A549 (cell line): ENCODE measurements around the gene VSIR. TPM values are rescaled to one million over a fixed set of nuclear protein-coding genes. Genes with fewer than 3 reads are reported as not detected.

Experiments
- ATAC-seq, 2 experiments: fragments of 200-7000 bp in 1 of 2; fragments of >200 bp in 1 of 2; cut with Nextera tagmentation in 1 of 2; cut with Tn5 transposase in 1 of 2; 3 replicates each; pipeline versions ENCODE4 v1.8.0 to v1.9.1; 2018 to 2020; ENCODE audit warnings: mild to moderate bottlenecking in 1 of 2, moderate library complexity in 1 of 2
- CTCF ChIA-PET: fragments of 300-600 bp; sonication (Branson Sonifier 250); formaldehyde crosslinking; extraction: SDS; loops from one replicate; lab custom pipeline; 2021; ENCODE audit warnings: antibody characterized with exemption, inconsistent platforms; lab: Yijun Ruan, JAX
- POLR2A ChIA-PET: fragments of 350-600 bp; formaldehyde crosslinking; extraction: SDS; loops from one replicate; lab custom pipeline; 2021; ENCODE audit warnings: antibody characterized with exemption, inconsistent platforms; lab: Yijun Ruan, JAX
- DNase-seq, 2 experiments: peaks; one replicate each; pipeline versions ENCODE4 v3.0.0 to v3.0.0-alpha.2; 2011 to 2016; ENCODE audit warnings: low read depth in 1 of 2, low spot score in 1 of 2
- FAIRE-seq: peaks from 2 replicates; lab custom pipeline; 2011; peaks lifted over from hg19 to GRCh38; lab: Jason Lieb, UNC
- H3K27ac ChIP-seq, 2 experiments: fragments of >200 bp; sonication (Bioruptor Twin); formaldehyde crosslinking; 3 replicates each; pipeline ENCODE4 v1.5.1; 2016 to 2017
- H3K4me1 ChIP-seq: fragments of >200 bp; sonication (Bioruptor Twin); formaldehyde crosslinking; 3 replicates; pipeline ENCODE4 v1.6.1; 2016
- H3K4me2 ChIP-seq: fragments of >200 bp; sonication (Bioruptor Twin); formaldehyde crosslinking; 3 replicates; pipeline ENCODE4 v1.6.1; 2016
- H3K4me3 ChIP-seq: fragments of >200 bp; sonication (Bioruptor Twin); formaldehyde crosslinking; 3 replicates; pipeline ENCODE4 v1.5.1; 2016
- H3K9me3 ChIP-seq: fragments of >200 bp; sonication (Bioruptor Twin); formaldehyde crosslinking; 3 replicates; pipeline ENCODE4 v1.6.1; 2016
- BCL3 ChIP-seq: fragments of >200 bp; sonication (Bioruptor Twin); formaldehyde crosslinking; IDR thresholded peaks from 3 replicates; pipeline ENCODE4 v1.6.1; 2016
- CTCF ChIP-seq: fragments of >200 bp; sonication (Bioruptor Twin); formaldehyde crosslinking; IDR thresholded peaks from 3 replicates; pipeline ENCODE4 v1.5.1; 2016
- EHF ChIP-seq: fragments of 250-450 bp; sonication (Bioruptor Pico); IDR thresholded peaks from 2 replicates; pipeline ENCODE4 v1.5.0; 2020; ENCODE audit warnings: mild to moderate bottlenecking
- EP300 ChIP-seq, 2 experiments: fragments of >200 bp; sonication (Bioruptor Twin); formaldehyde crosslinking; IDR thresholded peaks; 2 replicates in 1 of 2; 3 replicates in 1 of 2; pipeline ENCODE4 v1.6.1; 2016 to 2017
- FOXS1 ChIP-seq: fragments of 250-450 bp; sonication (Bioruptor Pico); IDR thresholded peaks from 2 replicates; pipeline ENCODE4 v1.5.0; 2020; ENCODE audit warnings: mild to moderate bottlenecking, moderate library complexity
- GATA3 ChIP-seq: IDR thresholded peaks from 2 replicates; pipeline ENCODE4 v1.6.1; 2012; ENCODE audit warnings: borderline replicate concordance
- HOXB13 ChIP-seq: fragments of 250-450 bp; sonication (Bioruptor Pico); IDR thresholded peaks from 2 replicates; pipeline ENCODE4 v1.5.0; 2020; ENCODE audit warnings: low read depth, mild to moderate bottlenecking, moderate library complexity
- MAFK ChIP-seq: fragments of 450-650 bp; IDR thresholded peaks from 2 replicates; pipeline ENCODE4 v1.6.1; 2014; ENCODE audit not compliant: partially characterized antibody
- MYC ChIP-seq: IDR thresholded peaks from 2 replicates; pipeline ENCODE4 v1.6.1; 2012; ENCODE audit warnings: mild to moderate bottlenecking, inconsistent platforms, low read length, improper control_type of control experiment, borderline replicate concordance
- NPAS2 ChIP-seq: fragments of 250-450 bp; sonication (Bioruptor Pico); IDR thresholded peaks from 2 replicates; pipeline ENCODE4 v1.8.0; 2022; ENCODE audit warnings: mild to moderate bottlenecking, moderate library complexity, borderline replicate concordance
- NR3C1 ChIP-seq: fragments of >200 bp; sonication (Bioruptor Twin); formaldehyde crosslinking; IDR thresholded peaks from 3 replicates; pipeline ENCODE4 v1.6.1; 2017
- POLR2AphosphoS2 ChIP-seq: conservative IDR thresholded peaks from 2 replicates; pipeline ENCODE4 v1.6.1; 2012; ENCODE audit warnings: low read length, improper control_type of control experiment, inconsistent platforms
- RAD21 ChIP-seq, 2 experiments: fragments of >200 bp in 1 of 2; sonication (Bioruptor Twin) in 1 of 2; formaldehyde crosslinking in 1 of 2; IDR thresholded peaks in 1 of 2; conservative IDR thresholded peaks in 1 of 2; 2 replicates in 1 of 2; 3 replicates in 1 of 2; pipeline ENCODE4 v1.6.1; 2012 to 2018; ENCODE audit warnings: inconsistent platforms in 1 of 2
- RARB ChIP-seq: fragments of 250-450 bp; sonication (Bioruptor Pico); IDR thresholded peaks from 2 replicates; pipeline ENCODE4 v1.8.0; 2021; ENCODE audit warnings: mild to moderate bottlenecking, moderate library complexity
- RNF2 ChIP-seq: fragments of 200-600 bp; sonication (generic); IDR thresholded peaks from 2 replicates; pipeline ENCODE4 v1.6.1; 2016; ENCODE audit warnings: low read depth, mild to moderate bottlenecking, antibody characterized with exemption, moderate library complexity, borderline replicate concordance
- SREBF2 ChIP-seq: fragments of 450-650 bp; IDR thresholded peaks from 2 replicates; pipeline ENCODE4 v1.6.1; 2014; ENCODE audit warnings: mild to moderate bottlenecking, moderate library complexity
- ZNF302 ChIP-seq: fragments of 250-450 bp; sonication (Bioruptor Pico); IDR thresholded peaks from 2 replicates; pipeline ENCODE4 v1.9.0; 2021; ENCODE audit warnings: inconsistent platforms, mild to moderate bottlenecking, moderate library complexity
- ZSCAN20 ChIP-seq: fragments of 250-450 bp; sonication (Bioruptor Pico); IDR thresholded peaks from 2 replicates; pipeline ENCODE4 v1.8.0; 2022; ENCODE audit warnings: mild to moderate bottlenecking, moderate library complexity
- WGBS: methylation state at CpG from one replicate; pipeline ENCODE4 v1.1.6; 2017; ENCODE audit errors: missing lambda C conversion rate; 5-methylcytosine and 5-hydroxymethylcytosine counted together
- polyA plus RNA-seq, 4 experiments: library from polyadenylated mRNA; depleted of rRNA in 3 of 4; stranded (reverse); fragments of >200 nt; fragmentation: RNase III in 1 of 4; extraction: RNeasy Plus Mini Kit Qiagen cat#74134 plus additional on column Dnase treatment in 1 of 4; gene quantifications; 2 replicates in 3 of 4; 3 replicates in 1 of 4; pipeline ENCODE4 v1.2.3, GENCODE V29; 2011 to 2017
- TF ChIP-seq, protein P1 (sequence below): fragments of 200-600 bp; sonication (generic); IDR thresholded peaks from 2 replicates; pipeline ENCODE4 v1.6.1; 2016; ENCODE audit warnings: antibody characterized with exemption, mild to moderate bottlenecking, moderate library complexity

Gene VSIR
- polyA plus RNA-seq, 2 of the 4 experiments (the other 2 are of a cell fraction) = 15.5 to 18.5 TPM

GRCh38 chr10:71725249-71725648 is 48.1 kb downstream of the VSIR start:
- ChIA-PET POLR2A (no interaction called here), CTCF (interaction anchor here (0.7 to 6.1 kb wide), 19 partner anchors 8 to 413 kb away, joined by 3 to 31 read pairs (median 5); partner anchors contain the start of genes SLC29A3 and VSIR)
- ATAC-seq (no peak), FAIRE-seq (no peak), DNase-seq (no peak)
- H3K4me3 ChIP-seq = no peak overlapping the region
- H3K4me2 ChIP-seq = no peak overlapping the region
- peaks cover 33% of the 10 kb centered on the region for H3K4me1 ChIP-seq
- no peaks in the 10 kb centered on the region for H3K9me3 ChIP-seq
- H3K27ac ChIP-seq = peak overlapping the region in 1 of 2 experiments; percentile 69; a peak in 1 of 6 replicates
- TF ChIP-seq FOXS1 (CRISPR knock-in tag) = no peak
- TF ChIP-seq RARB (CRISPR knock-in tag) = no peak
- no peak for TF ChIP-seq RAD21 (conservative IDR thresholded peaks at IDR 0.05 in 1 of 2, IDR thresholded peaks at IDR 0.05 in 1 of 2)
- no peak for TF ChIP-seq MAFK
- 83% methylated on average over 6 of the region's 14 CpGs for WGBS

- FAIRE-seq (no peak), DNase-seq (no peak), ATAC-seq (no peak)
- TF ChIP-seq FOXS1 (CRISPR knock-in tag) (no peak), ZNF302 (CRISPR knock-in tag) (no peak), ZSCAN20 (CRISPR knock-in tag) (no peak), MAFK (no peak), EHF (CRISPR knock-in tag) (no peak), HOXB13 (CRISPR knock-in tag) (no peak), BCL3 (no peak), NPAS2 (CRISPR knock-in tag) (no peak), NR3C1 (no peak), EP300 (IDR thresholded peaks at IDR 0.05) (no peak)
- 92% methylated on average over 6 of the region's 6 CpGs for WGBS
- Histone ChIP-seq H3K4me3 (no peak overlapping the region), H3K27ac (peak overlapping the region in 1 of 2 experiments; percentile 30; a peak in 1 of 6 replicates), H3K9me3 (no peaks in the 10 kb centered on the region), H3K4me2 (no peak overlapping the region), H3K4me1 (peaks cover 32% of the 10 kb centered on the region)
- ChIA-PET POLR2A (no interaction called here), CTCF (interaction anchor here (0.6 to 6.1 kb wide), 9 partner anchors 8 to 456 kb away, joined by 3 to 31 read pairs (median 7); partner anchors contain the start of gene VSIR)
Observed at GRCh38 chr10:71724539-71724938, 48.8 kb downstream of the VSIR start.

DNA sequence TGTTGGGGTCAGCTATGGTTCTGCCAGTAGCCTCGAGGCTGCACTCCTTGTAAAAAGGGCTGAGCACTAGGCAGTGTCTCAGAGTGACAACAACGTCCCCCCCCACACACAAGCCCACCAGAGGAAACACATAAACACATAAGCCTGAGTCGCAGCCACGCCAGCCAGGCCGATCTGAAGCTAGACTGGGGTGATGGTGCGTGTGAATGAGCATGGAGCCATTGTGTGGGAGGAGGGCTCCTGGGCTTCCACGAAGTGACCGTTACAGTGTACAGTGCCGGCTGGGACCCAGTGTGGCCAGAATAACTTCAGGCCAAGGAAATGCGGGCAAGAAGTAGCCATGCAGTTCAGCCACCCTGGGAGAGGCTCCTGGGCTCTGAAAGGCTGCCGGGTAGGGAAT is 50.0 kb downstream of the VSIR start:
- ChIA-PET POLR2A (no interaction called here), CTCF (interaction anchor here (1.4 to 6.1 kb wide), 4 partner anchors 16 to 345 kb away, joined by 3 to 31 read pairs (median 14); partner anchors contain the start of gene VSIR)
- DNase-seq (no peak), FAIRE-seq (no peak), ATAC-seq (no peak)
- Histone ChIP-seq H3K4me1 (peaks cover 19% of the 10 kb centered on the region), H3K27ac (peak overlapping the region in 1 of 2 experiments; percentile 27; a peak in 1 of 6 replicates), H3K4me2 (no peak overlapping the region), H3K9me3 (no peaks in the 10 kb centered on the region), H3K4me3 (no peak overlapping the region)
- 79% methylated on average over 11 of the region's 11 CpGs for WGBS
- no peak for TF ChIP-seq RNF2
- TF ChIP-seq MYC = no peak
- no peak for TF ChIP-seq SREBF2
- TF ChIP-seq, protein P1, sequence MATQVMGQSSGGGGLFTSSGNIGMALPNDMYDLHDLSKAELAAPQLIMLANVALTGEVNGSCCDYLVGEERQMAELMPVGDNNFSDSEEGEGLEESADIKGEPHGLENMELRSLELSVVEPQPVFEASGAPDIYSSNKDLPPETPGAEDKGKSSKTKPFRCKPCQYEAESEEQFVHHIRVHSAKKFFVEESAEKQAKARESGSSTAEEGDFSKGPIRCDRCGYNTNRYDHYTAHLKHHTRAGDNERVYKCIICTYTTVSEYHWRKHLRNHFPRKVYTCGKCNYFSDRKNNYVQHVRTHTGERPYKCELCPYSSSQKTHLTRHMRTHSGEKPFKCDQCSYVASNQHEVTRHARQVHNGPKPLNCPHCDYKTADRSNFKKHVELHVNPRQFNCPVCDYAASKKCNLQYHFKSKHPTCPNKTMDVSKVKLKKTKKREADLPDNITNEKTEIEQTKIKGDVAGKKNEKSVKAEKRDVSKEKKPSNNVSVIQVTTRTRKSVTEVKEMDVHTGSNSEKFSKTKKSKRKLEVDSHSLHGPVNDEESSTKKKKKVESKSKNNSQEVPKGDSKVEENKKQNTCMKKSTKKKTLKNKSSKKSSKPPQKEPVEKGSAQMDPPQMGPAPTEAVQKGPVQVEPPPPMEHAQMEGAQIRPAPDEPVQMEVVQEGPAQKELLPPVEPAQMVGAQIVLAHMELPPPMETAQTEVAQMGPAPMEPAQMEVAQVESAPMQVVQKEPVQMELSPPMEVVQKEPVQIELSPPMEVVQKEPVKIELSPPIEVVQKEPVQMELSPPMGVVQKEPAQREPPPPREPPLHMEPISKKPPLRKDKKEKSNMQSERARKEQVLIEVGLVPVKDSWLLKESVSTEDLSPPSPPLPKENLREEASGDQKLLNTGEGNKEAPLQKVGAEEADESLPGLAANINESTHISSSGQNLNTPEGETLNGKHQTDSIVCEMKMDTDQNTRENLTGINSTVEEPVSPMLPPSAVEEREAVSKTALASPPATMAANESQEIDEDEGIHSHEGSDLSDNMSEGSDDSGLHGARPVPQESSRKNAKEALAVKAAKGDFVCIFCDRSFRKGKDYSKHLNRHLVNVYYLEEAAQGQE = no peak
- TF ChIP-seq CTCF = no peak
- TF ChIP-seq FOXS1 (CRISPR knock-in tag) = no peak
- TF ChIP-seq POLR2AphosphoS2 = no peak
- TF ChIP-seq GATA3 = no peak
